K562 (cell line): ENCODE data around the gene PKLR. TPM values are rescaled to one million over a fixed set of nuclear protein-coding genes. Genes with fewer than 3 reads are reported as not detected.

Experiments
- ATAC-seq: fragments of 200-7000 bp; cut with Tn5 transposase; 3 replicates; pipeline ENCODE4 v1.9.1; 2020; ENCODE audit warnings: moderate library complexity
- BruUV-seq: library from RNA; stranded (reverse); fragments of 400-500 nt; replicated peaks from 2 replicates; lab custom pipeline; 2021; lab: Mats Ljungman, UMichigan
- CTCF ChIA-PET: fragments of 300-600 bp; formaldehyde crosslinking; extraction: SDS; loops from one replicate; lab custom pipeline; 2021; ENCODE audit warnings: low intra/inter-chr PET ratio; lab: Yijun Ruan, JAX
- POLR2A ChIA-PET: fragments of 300-600, 350-650 bp; sonication (Branson Sonifier 250); formaldehyde crosslinking; extraction: SDS; loops from one replicate; lab custom pipeline; 2021; ENCODE audit warnings: antibody characterized with exemption, inconsistent platforms; lab: Yijun Ruan, JAX
- DNase-seq, 4 experiments: peaks; one replicate each; pipeline versions ENCODE4 v3.0.0 to v3.0.0-alpha.2; 2011 to 2018; ENCODE audit warnings: low spot score in 3 of 4, mixed read lengths in 3 of 4; ENCODE audit errors: extremely low read depth in 1 of 4
- FAIRE-seq: peaks from 2 replicates; lab custom pipeline; 2011; peaks lifted over from hg19 to GRCh38; lab: Jason Lieb, UNC
- H2AFZ ChIP-seq: 2 replicates; pipeline ENCODE4 v1.6.0; 2011; ENCODE audit warnings: low read depth, low read length, control low read depth, inconsistent platforms
- H3K27ac ChIP-seq: fragments of 200-600 bp; 3 replicates; pipeline ENCODE4 v1.8.0; 2011; ENCODE audit warnings: low read depth, mild to moderate bottlenecking, control low read depth, inconsistent platforms, low read length, moderate library complexity, mixed read lengths; ENCODE audit errors: extremely low read depth
- H3K27me3 ChIP-seq, 2 experiments: fragments of 300-600 bp in 1 of 2; 2 replicates in 1 of 2; 3 replicates in 1 of 2; pipeline versions ENCODE4 v1.6.0 to v1.8.0; 2011; ENCODE audit warnings: inconsistent platforms in 2 of 2, low read length in 2 of 2, mild to moderate bottlenecking in 1 of 2, mixed read lengths in 1 of 2, moderate library complexity in 1 of 2; ENCODE audit not compliant: control insufficient read depth in 2 of 2, insufficient read depth in 2 of 2
- H3K36me3 ChIP-seq: fragments of 300-600 bp; 3 replicates; pipeline ENCODE4 v1.8.0; 2011; ENCODE audit warnings: mild to moderate bottlenecking, low read length, inconsistent platforms; ENCODE audit not compliant: control insufficient read depth, insufficient read depth
- H3K4me1 ChIP-seq, 2 experiments: fragments of 200-600 bp in 1 of 2; replicated peaks in 1 of 2; 2 replicates in 1 of 2; 3 replicates in 1 of 2; pipeline versions ENCODE4 v1.5.1 to v1.8.0; 2011; ENCODE audit warnings: inconsistent platforms in 2 of 2, low read length in 2 of 2, mild to moderate bottlenecking in 1 of 2, mixed read lengths in 1 of 2, moderate library complexity in 1 of 2; ENCODE audit not compliant: control insufficient read depth in 2 of 2, insufficient read depth in 2 of 2
- H3K4me2 ChIP-seq: 2 replicates; pipeline ENCODE4 v1.6.1; 2011; ENCODE audit warnings: low read length, control low read depth, inconsistent platforms, mixed read lengths; ENCODE audit not compliant: insufficient read depth
- H3K4me3 ChIP-seq: fragments of 200-600 bp; sonication (generic), shearing (Covaris generic); 2 replicates; pipeline ENCODE4 v1.5.1; 2016; ENCODE audit warnings: control low read depth, inconsistent platforms
- H3K79me2 ChIP-seq: fragments of 200-600 bp; 3 replicates; pipeline ENCODE4 v1.8.0; 2011; ENCODE audit warnings: low read length, inconsistent platforms; ENCODE audit not compliant: control insufficient read depth, insufficient read depth
- H3K9ac ChIP-seq, 2 experiments: 2 replicates each; pipeline versions ENCODE4 v1.6.0 to v1.6.1; 2011; ENCODE audit warnings: low read depth in 2 of 2, low read length in 2 of 2, control low read depth in 1 of 2, inconsistent platforms in 1 of 2, mild to moderate bottlenecking in 1 of 2, mixed read lengths in 1 of 2; ENCODE audit not compliant: insufficient read depth in 1 of 2
- H3K9me1 ChIP-seq: one replicate; pipeline ENCODE4 v1.6.0; 2011; ENCODE audit warnings: inconsistent platforms, mild to moderate bottlenecking, low read length, moderate library complexity; ENCODE audit not compliant: control insufficient read depth, insufficient read depth
- H3K9me3 ChIP-seq: replicated peaks from 2 replicates; pipeline ENCODE4 v1.5.1; 2011; ENCODE audit warnings: low read depth, low read length, inconsistent platforms; ENCODE audit not compliant: control insufficient read depth, insufficient read depth
- H4K20me1 ChIP-seq: replicated peaks from 2 replicates; pipeline ENCODE4 v1.6.1; 2011; ENCODE audit warnings: low read length, inconsistent platforms, mixed read lengths; ENCODE audit not compliant: control insufficient read depth, insufficient read depth
- CREB1 ChIP-seq, 2 experiments: sonication (generic) in 1 of 2; formaldehyde crosslinking in 1 of 2; IDR thresholded peaks; 2 replicates each; pipeline versions ENCODE4 v1.6.1 to v1.8.0; 2012 to 2022; ENCODE audit warnings: inconsistent platforms in 1 of 2, mild to moderate bottlenecking in 1 of 2, missing genetic modification reagents in 1 of 2, moderate library complexity in 1 of 2
- ETV5 ChIP-seq: sonication (generic); formaldehyde crosslinking; IDR thresholded peaks from 2 replicates; pipeline ENCODE4 v1.4.0; 2020; ENCODE audit warnings: low read depth, mild to moderate bottlenecking, missing genetic modification reagents
- KLF6 ChIP-seq: fragments of 250-450 bp; sonication (Bioruptor Pico); IDR thresholded peaks from 2 replicates; pipeline ENCODE4 v1.4.0; 2020; ENCODE audit warnings: mild to moderate bottlenecking, moderate library complexity, borderline replicate concordance
- LEF1 ChIP-seq: fragments of 450-650 bp; IDR thresholded peaks from 2 replicates; pipeline ENCODE4 v1.6.1; 2016; ENCODE audit warnings: mild to moderate bottlenecking
- MAFF ChIP-seq: IDR thresholded peaks from 2 replicates; pipeline ENCODE4 v1.6.1; 2012; ENCODE audit warnings: low read length, improper control_type of control experiment
- PCBP2 ChIP-seq: fragments of 200-400 bp; formaldehyde crosslinking; IDR thresholded peaks from 2 replicates; pipeline ENCODE4 v1.6.1; 2018; ENCODE audit warnings: low read length, low read depth, mild to moderate bottlenecking, moderate library complexity; ENCODE audit not compliant: poor library complexity, severe bottlenecking
- PML ChIP-seq: IDR thresholded peaks from 2 replicates; pipeline ENCODE4 v1.6.1; 2012; ENCODE audit warnings: low read length, inconsistent platforms
- POLR2G ChIP-seq: fragments of 200-400 bp; formaldehyde crosslinking; IDR thresholded peaks from 2 replicates; pipeline ENCODE4 v1.6.1; 2017; ENCODE audit warnings: low read depth, mild to moderate bottlenecking, antibody characterized with exemption, low read length, moderate library complexity
- TEAD4 ChIP-seq, 2 experiments: sonication (generic) in 1 of 2; formaldehyde crosslinking in 1 of 2; IDR thresholded peaks; 2 replicates each; pipeline versions ENCODE4 v1.6.1 to v1.8.0; 2012 to 2022; ENCODE audit warnings: borderline replicate concordance in 1 of 2, inconsistent platforms in 1 of 2, low read length in 1 of 2, mild to moderate bottlenecking in 1 of 2, missing genetic modification reagents in 1 of 2
- ZNF445 ChIP-seq: fragments of 250-450 bp; sonication (Bioruptor Pico); IDR thresholded peaks from 2 replicates; pipeline ENCODE4 v1.4.0; 2020; ENCODE audit warnings: low read depth, mild to moderate bottlenecking, moderate library complexity
- ZNF740 ChIP-seq, 3 experiments: fragments of 200-800 bp in 1 of 3; sonication (Bioruptor generic) in 1 of 3; sonication (generic) in 1 of 3; formaldehyde crosslinking in 1 of 3; IDR thresholded peaks; 2 replicates each; pipeline versions ENCODE4 v1.6.1 to v1.8.0; 2016 to 2022; ENCODE audit warnings: mild to moderate bottlenecking in 2 of 3, missing compliant biosample characterization in 2 of 3, missing genetic modification characterization in 2 of 3, missing genetic modification reagents in 1 of 3
- WGBS: fragments of 100-300 bp; shearing (Covaris generic); methylation state at CpG from one replicate; pipeline ENCODE4 v1.1.6; 2016; ENCODE audit warnings: low coverage, mixed read lengths; ENCODE audit not compliant: insufficient coverage; ENCODE audit errors: missing lambda C conversion rate; 5-methylcytosine and 5-hydroxymethylcytosine counted together
- in situ Hi-C: fragments of 300-500 bp; cut with MboI; formaldehyde crosslinking; loops from 4 replicates; pipeline ENCODE4 v1.15.0; 2018; ENCODE audit warnings: inconsistent platforms, mixed read lengths
- intact Hi-C: fragments of 100-400 bp; cut with micrococcal nuclease; formaldehyde crosslinking; loops from 2 replicates; pipeline ENCODE4 v1.14.2; 2022
- polyA plus RNA-seq, 8 experiments: library from polyadenylated mRNA; depleted of rRNA in 4 of 8; stranded (reverse) in 5 of 8; unstranded in 3 of 8; fragments of >200 nt; fragmentation: Nextera tagmentation in 2 of 8; fragmentation: Illumina TruSeq in 1 of 8; extraction: Ambion mirVana in 2 of 8; extraction: Trizol in 1 of 8; gene quantifications; 2 replicates each; pipeline versions ENCODE4 v1.2.1 to v1.2.3, GENCODE V29; 2011 to 2014; ENCODE audit warnings: inconsistent platforms in 1 of 8, missing spikeins in 1 of 8
- total RNA-seq, 7 experiments: library from RNA; depleted of rRNA in 6 of 7; stranded (reverse); fragments of >200 nt in 6 of 7; fragmentation: Illumina TruSeq in 2 of 7; extraction: Trizol in 2 of 7; gene quantifications; 2 replicates each; pipeline versions ENCODE4 v1.2.1 to v1.2.3, GENCODE V29; 2011 to 2021; ENCODE audit warnings: low replicate concordance in 1 of 7

Gene PKLR
- total and polyA plus RNA-seq, 9 of the 15 experiments (the other 6 are each of a cell fraction or from before 2014, with no cell fraction given): 10.7 to 78.4 (median 38.2) TPM

DNA sequence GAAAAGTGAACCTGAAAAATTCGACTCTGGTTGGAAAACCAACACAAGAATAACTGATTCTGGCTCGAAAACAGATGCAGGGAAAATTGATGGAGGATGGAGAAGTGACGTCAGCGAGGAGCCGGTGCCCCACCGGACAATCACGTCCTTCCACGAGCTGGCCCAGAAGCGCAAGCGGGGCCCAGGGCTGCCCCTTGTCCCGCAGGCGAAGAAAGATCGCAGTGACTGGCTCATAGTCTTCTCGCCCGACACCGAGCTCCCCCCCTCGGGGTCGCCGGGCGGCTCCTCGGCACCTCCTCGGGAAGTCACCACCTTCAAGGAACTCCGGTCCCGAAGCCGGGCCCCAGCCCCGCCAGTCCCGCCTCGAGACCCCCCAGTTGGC, 21.3 kb upstream of the PKLR start (continued):
- TF ChIP-seq ETV5 (CRISPR knock-in tag) (no peak), ZNF445 (CRISPR knock-in tag) (no peak), MAFF (no peak), ZNF740 (CRISPR knock-in tag; IDR thresholded peaks at IDR 0.05) (0 out of 2 replicates have a peak, but pooled peaks have one; percentile 43), ZNF740 (tag; IDR thresholded peaks at IDR 0.05) (no peak), KLF6 (CRISPR knock-in tag) (no peak)
- TF ChIP-seq, all 486 proteins: peak for 5

DNA sequence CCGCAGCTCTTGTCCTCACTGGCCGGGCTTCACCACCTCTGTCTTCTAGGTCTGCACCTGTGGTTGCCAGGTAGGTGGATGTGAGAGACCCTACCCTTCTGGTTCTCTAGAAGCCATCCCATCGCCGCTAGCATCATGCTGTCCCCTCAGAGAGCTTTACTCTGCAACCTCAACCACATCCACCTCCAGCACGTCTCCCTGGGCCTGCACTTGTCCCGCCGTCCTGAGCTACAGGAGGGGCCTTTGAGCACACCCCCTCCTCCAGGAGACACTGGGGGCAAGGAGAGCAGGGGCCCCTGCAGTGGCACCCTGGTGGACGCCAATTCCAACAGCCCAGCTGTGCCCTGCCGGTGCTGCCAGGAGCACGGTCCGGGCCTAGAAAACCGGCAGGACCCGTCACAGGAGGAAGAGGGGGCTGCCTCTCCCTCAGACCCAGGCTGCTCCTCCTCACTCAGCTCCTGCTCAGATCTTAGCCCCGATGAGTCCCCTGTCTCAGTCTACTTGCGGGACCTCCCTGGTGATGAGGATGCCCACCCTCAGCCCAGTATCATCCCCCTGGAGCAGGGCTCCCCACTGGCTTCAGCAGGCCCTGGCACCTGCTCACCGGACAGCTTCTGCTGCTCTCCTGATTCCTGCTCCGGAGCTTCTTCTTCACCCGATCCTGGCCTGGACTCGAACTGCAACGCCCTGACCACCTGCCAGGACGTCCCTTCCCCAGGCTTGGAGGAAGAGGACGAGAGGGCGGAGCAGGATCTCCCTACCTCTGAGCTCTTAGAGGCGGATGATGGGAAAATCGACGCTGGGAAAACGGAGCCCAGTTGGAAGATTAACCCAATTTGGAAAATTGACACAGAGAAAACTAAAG, 20.6 kb upstream of the PKLR start:
- H3K9ac ChIP-seq: peak overlapping the region in 1 of 2 experiments; percentile 67; a peak in 1 of 4 replicates
- TF ChIP-seq POLR2G (peak; percentile 67), CREB1 (IDR thresholded peaks at IDR 0.05) (no peak), CREB1 (CRISPR knock-in tag; IDR thresholded peaks at IDR 0.05) (peak; percentile 16; the same call in 1 of the 2 replicates), PML (no peak), PCBP2 (no peak), ZNF445 (CRISPR knock-in tag) (no peak), LEF1 (no peak), TEAD4 (IDR thresholded peaks at IDR 0.05; ENCODE audit: low read length) (no peak), TEAD4 (CRISPR knock-in tag; IDR thresholded peaks at IDR 0.05; ENCODE audit: borderline replicate concordance) (0 out of 2 replicates have a peak, but pooled peaks have one; percentile 45)

More for the DNA sequence above, 20.6 kb upstream of the PKLR start:
- peak overlapping the region; percentile 50; the same call in 1 of the 2 replicates for H3K4me2 ChIP-seq
- intact Hi-C loops: loop anchor here (2.0 to 10.0 kb wide), 2 partner anchors 13 to 273 kb away; partner anchors contain the start of gene FDPS
- in situ Hi-C loops: loop anchor here (25.0 kb wide), 1 partner anchor 1415 kb away; the partner anchor contains the start of genes ISG20L2, METTL25B and MRPL24
- H3K36me3 ChIP-seq: peaks cover 53% of the 10 kb centered on the region
- H4K20me1 ChIP-seq: peaks cover 14% of the 10 kb centered on the region
- POLR2A ChIA-PET: interaction anchor here (0.6 to 5.7 kb wide), 14 partner anchors 10 to 670 kb away, joined by 3 to 30 read pairs (median 3); partner anchors contain the start of genes ENTREP3, HCN3 and SCAMP3
- H3K9me3 ChIP-seq: no peaks in the 10 kb centered on the region
- no peak overlapping the region for H2AFZ ChIP-seq
- DNase-seq (no peak), ATAC-seq (no peak), FAIRE-seq (no peak)
- peaks cover 17 to 67% of the 10 kb centered on the region in 2 experiments; a peak in 4 of 5 replicates for H3K4me1 ChIP-seq
- no peak overlapping the region for H3K27ac ChIP-seq
- H3K79me2 ChIP-seq: peaks cover 19% of the 10 kb centered on the region
- no peaks in the 10 kb centered on the region for H3K27me3 ChIP-seq
- no peak overlapping the region for H3K4me3 ChIP-seq
- CTCF ChIA-PET: interaction anchor here (5.0 kb wide), 1 partner anchor 71 kb away, joined by 38 read pairs; no protein-coding TSS in a partner anchor
- BruUV-seq: TSS peak; percentile 33
- peaks cover 4% of the 10 kb centered on the region for H3K9me1 ChIP-seq
- 87% methylated on average over 25 of the region's 27 CpGs for WGBS
